NCI-H2029 treated with DMSO at 0.1 percent for 48 hours (cell line): ENCODE results near the gene ADGRB3.
A peak's percentile ranks its signal among the peaks of the same experiment; 100 is the strongest.
"Not testable (repeated sequence)": the region's sequence is repeated elsewhere in the genome, so short reads cannot be mapped to it uniquely, and the experiment has no call there.

Experiments used
- DNase-seq: peaks from one replicate; lab custom pipeline; 2025; lab: John Stamatoyannopoulos, UW

Gene ADGRB3

GRCh38 chr6:68826501-68826900, 191.4 kb downstream of the ADGRB3 start:
- no peak for DNase-seq

GRCh38 chr6:68834551-68834950, 199.5 kb downstream of the ADGRB3 start:
- DNase-seq: no peak

- no peak for DNase-seq
These were observed 203.5 kb downstream of the ADGRB3 start for GRCh38 chr6:68838571-68838970.

GRCh38 chr6:68852791-68853190, 217.7 kb downstream of the ADGRB3 start:
- DNase-seq: no peak

GRCh38 chr6:68859233-68859632, 224.2 kb downstream of the ADGRB3 start:
- DNase-seq: no peak

GRCh38 chr6:68868646-68869045, 233.6 kb downstream of the ADGRB3 start:
- DNase-seq: no peak

- no peak for DNase-seq
These were observed 238.2 kb downstream of the ADGRB3 start for GRCh38 chr6:68873236-68873635.

- DNase-seq: no peak
These were observed 239.7 kb downstream of the ADGRB3 start for GRCh38 chr6:68874747-68875146.

- no peak for DNase-seq
These were observed 240.3 kb downstream of the ADGRB3 start for GRCh38 chr6:68875403-68875802.

- peak; percentile 26 for DNase-seq
These were observed 241.9 kb downstream of the ADGRB3 start for GRCh38 chr6:68876792-68877493.

GRCh38 chr6:68880050-68880813, 245.2 kb downstream of the ADGRB3 start:
- DNase-seq: no peak

GRCh38 chr6:68883325-68883724, 248.2 kb downstream of the ADGRB3 start:
- not testable (repeated sequence) for DNase-seq

- no peak for DNase-seq
These were observed 256.3 kb downstream of the ADGRB3 start for GRCh38 chr6:68891419-68891818.

- DNase-seq: no peak
These were observed 257.4 kb downstream of the ADGRB3 start for GRCh38 chr6:68892452-68892851.

- DNase-seq: no peak
These were observed 260.8 kb downstream of the ADGRB3 start for GRCh38 chr6:68895929-68896328.

- DNase-seq: no peak
These were observed 266.0 kb downstream of the ADGRB3 start for GRCh38 chr6:68901044-68901443.

- no peak for DNase-seq
These were observed 276.3 kb downstream of the ADGRB3 start for GRCh38 chr6:68911334-68911733.

GRCh38 chr6:68911811-68912210, 276.7 kb downstream of the ADGRB3 start:
- no peak for DNase-seq

GRCh38 chr6:68912805-68913204, 277.7 kb downstream of the ADGRB3 start:
- DNase-seq: not testable (repeated sequence)

- no peak for DNase-seq
These were observed 280.5 kb downstream of the ADGRB3 start for GRCh38 chr6:68915586-68915985.

GRCh38 chr6:68919537-68919936, 284.5 kb downstream of the ADGRB3 start:
- DNase-seq: no peak

GRCh38 chr6:68941345-68941744, 306.3 kb downstream of the ADGRB3 start:
- DNase-seq: no peak

- DNase-seq: no peak
These were observed 312.6 kb downstream of the ADGRB3 start for GRCh38 chr6:68947721-68948120.

- DNase-seq: no peak
These were observed 316.2 kb downstream of the ADGRB3 start for GRCh38 chr6:68951270-68951669.
